ENCODE data around the gene SACS. TPM values are rescaled to one million over a fixed set of nuclear protein-coding genes. Genes with fewer than 3 reads are reported as not detected.

SACS gene
- total RNA-seq, 2 experiments from 2014 or later = 17.7 to 20.8 TPM

DNA sequence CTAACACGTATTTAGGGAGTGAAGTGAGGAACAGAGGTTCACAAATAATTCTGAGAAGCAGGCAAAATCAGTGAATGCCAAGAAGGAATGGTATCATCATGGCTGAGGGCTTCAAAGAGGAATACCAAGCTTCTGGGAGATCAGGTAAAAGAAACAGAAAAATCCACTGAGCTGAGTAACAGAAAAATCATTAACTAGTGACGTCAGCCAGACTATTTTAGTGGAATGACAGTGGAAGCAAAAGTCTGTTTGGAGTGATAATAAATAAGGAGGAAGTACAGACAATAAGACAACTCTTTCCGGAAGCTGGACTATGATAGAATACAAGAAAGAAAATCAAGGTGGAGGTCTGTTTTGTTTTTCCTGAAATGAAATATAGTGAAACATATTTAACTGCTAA lies 83.5 kb downstream of the SACS start:
- ChIA-PET CTCF (no interaction called here), POLR2A (no interaction called here)
- no peaks in the 10 kb centered on the region for H3K4me1 Mint-ChIP-seq
- H3K9me3 Mint-ChIP-seq = no peaks in the 10 kb centered on the region
- no peak overlapping the region for H3K27ac Mint-ChIP-seq
- DNase-seq = no peak
- no peak overlapping the region for H3K4me3 Mint-ChIP-seq
- H3K27me3 Mint-ChIP-seq = no peaks in the 10 kb centered on the region
- H3K36me3 Mint-ChIP-seq (ENCODE audit: low read depth) = peaks cover 80% of the 10 kb centered on the region

DNA sequence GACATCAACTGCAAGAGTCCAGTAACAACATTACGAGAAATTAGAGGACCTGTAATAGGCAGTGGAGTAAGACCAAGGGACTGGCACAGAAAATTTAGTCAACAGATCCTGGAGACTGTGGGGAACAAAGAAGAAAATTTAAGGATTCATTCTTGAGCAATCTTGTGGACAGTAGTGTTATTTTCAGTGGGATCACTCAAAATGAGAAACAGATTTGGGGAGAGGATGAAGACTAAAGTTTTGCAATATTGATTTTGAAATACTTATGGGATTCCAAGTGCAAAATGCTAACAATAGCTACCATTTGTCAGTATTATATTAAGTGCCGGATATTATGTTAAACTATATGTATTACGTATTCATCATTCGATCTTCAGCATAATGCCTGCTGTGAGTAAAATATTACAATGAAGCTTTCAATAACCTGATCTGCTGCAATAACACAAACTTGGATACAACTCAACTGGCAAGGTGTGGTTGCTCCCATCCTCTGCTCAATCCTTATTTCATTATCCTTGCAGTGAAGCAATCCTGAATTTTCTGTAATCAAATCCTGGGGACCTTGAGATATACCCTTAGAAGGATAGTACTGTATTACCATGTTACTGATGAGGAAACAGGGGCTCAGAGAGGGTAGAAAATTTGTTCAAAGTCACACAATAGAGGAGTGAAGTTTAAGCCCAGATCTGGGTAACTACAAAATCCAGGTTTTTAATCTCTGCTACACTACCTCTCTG lies 84.2 kb downstream of the SACS start:
- no peaks in the 10 kb centered on the region for H3K4me1 Mint-ChIP-seq
- ChIA-PET POLR2A (no interaction called here), CTCF (no interaction called here)
- H3K27me3 Mint-ChIP-seq = no peaks in the 10 kb centered on the region
- H3K27ac Mint-ChIP-seq = no peak overlapping the region
- H3K9me3 Mint-ChIP-seq = no peaks in the 10 kb centered on the region
- no peak for DNase-seq
- peaks cover 79% of the 10 kb centered on the region for H3K36me3 Mint-ChIP-seq (ENCODE audit: low read depth)
- no peak overlapping the region for H3K4me3 Mint-ChIP-seq

DNA sequence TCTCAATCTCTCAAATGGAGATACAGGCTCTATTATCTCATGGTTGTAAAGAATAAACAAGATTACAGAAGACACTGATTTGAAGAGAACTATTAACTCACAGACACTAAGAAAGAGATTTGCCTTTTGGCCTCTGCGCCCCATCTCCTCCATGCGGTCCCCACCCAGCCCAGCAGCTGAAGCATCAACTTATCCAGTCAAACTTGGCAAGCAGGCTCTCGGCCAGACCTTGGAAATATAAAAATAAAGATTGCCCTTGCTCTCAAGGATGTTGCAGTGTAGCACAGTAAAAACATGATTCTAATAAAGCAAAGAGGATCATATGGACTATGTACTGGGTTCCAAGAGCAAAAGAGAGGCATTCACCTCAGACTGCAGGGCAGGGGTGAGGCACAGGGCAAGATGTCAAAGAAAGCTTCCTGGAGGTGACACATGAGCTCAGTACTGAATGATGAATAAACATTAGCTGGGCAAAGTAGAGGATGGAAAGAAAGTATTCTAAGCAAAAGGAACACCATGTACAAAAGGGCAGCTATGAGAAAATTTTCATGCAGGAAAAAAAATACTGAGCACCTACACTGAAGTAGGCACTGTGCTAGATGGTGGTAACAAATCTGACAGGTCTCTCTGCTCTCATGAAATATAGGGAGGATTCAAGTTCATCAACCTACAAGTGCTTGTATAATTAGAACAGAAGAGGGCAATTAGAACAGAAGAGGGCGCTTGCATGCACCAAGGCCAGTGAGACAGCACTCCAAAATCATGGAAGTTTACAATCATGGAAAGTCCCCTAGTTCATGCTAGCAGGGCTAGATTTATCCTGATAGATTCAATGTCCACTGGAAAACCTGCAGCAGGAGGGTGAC lies 85.0 kb downstream of the SACS start:
- POLR2A ChIA-PET = no interaction called here
- CTCF ChIA-PET = no interaction called here
- H3K36me3 Mint-ChIP-seq (ENCODE audit: low read depth) = peaks cover 81% of the 10 kb centered on the region
- no peak overlapping the region for H3K27ac Mint-ChIP-seq
- DNase-seq = no peak
- no peak overlapping the region for H3K4me3 Mint-ChIP-seq
- no peaks in the 10 kb centered on the region for H3K9me3 Mint-ChIP-seq
- no peaks in the 10 kb centered on the region for H3K27me3 Mint-ChIP-seq
- H3K4me1 Mint-ChIP-seq = no peaks in the 10 kb centered on the region

DNA sequence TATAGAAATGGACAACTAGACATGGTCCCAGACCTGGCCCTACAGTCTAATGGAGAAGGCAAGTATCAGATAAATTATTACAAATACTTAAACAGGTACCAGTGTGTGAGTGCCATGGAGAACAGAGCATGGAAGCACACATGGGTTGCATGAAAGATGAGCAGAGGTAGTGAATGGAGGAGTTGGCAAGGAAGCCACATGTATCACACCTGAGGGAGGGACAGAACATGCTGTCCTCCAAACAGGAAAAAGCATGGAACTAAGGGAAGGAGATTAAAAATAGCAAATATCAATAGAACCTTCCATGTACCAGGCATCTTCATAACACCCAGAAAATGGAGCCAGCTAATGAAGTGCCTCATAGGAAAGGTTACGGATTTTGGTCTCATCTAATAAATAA lies 85.9 kb downstream of the SACS start:
- no peaks in the 10 kb centered on the region for H3K27me3 Mint-ChIP-seq
- no peaks in the 10 kb centered on the region for H3K9me3 Mint-ChIP-seq
- CTCF ChIA-PET = no interaction called here
- H3K4me3 Mint-ChIP-seq = no peak overlapping the region
- no peaks in the 10 kb centered on the region for H3K4me1 Mint-ChIP-seq
- peaks cover 80% of the 10 kb centered on the region for H3K36me3 Mint-ChIP-seq (ENCODE audit: low read depth)
- no peak for DNase-seq
- POLR2A ChIA-PET = no interaction called here
- no peak overlapping the region for H3K27ac Mint-ChIP-seq

DNA sequence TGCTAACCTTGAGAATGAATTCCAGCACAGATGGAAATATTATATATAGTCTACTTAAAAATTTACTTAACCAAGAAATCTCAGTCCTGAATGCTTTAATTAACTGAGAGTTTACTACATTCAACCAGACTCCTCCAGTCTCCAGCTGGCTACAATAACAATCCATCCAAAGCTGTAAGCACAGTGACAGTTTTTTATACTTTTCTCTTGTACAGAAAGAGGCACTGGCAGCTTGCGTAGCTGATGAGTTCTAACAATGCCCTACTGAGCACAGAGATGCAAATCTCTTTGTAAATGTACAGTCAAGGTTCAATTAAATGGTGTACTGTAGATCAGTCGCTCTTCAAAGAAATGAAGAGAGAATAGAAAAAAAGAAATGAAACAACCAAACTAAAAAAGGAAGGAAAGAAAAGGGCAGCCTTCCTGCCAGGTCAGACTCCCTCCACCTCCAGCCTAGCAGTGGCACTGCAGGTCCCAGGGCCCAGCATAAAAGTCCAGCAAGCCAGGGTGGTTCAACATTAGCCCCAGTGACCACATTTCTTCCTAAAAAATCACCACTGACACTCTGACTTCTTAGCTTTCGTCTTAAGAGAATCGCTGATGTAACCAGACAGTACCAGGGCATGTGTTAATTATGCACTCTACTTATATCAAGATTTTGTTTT lies 88.4 kb downstream of the SACS start:
- no peak overlapping the region for H3K27ac Mint-ChIP-seq

DNA sequence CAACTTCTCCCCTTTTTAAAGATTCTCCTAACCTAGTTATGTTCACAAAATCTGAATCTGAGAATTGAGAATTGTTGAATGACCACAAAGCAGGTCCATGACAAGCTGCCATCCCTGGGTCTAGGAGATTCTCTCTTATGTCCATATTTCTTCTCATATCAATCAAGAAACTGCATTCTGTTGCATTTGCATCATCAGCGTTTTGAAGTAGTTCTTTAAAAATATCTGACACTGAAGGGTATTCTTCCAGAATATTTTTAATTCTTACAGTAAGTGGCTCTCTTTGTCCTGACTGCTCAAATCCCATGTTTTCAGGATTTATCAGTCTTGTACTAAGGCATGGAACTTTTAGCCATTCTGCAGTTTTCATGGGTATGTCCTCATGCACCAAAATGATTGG lies 94.3 kb downstream of the SACS start:
- CTCF ChIA-PET = no interaction called here
- POLR2A ChIA-PET = no interaction called here
- H3K4me1 Mint-ChIP-seq = no peaks in the 10 kb centered on the region
- H3K36me3 Mint-ChIP-seq (ENCODE audit: low read depth) = peaks cover 66% of the 10 kb centered on the region
- no peak overlapping the region for H3K4me3 Mint-ChIP-seq
- H3K27ac Mint-ChIP-seq = no peak overlapping the region
- peaks cover 35% of the 10 kb centered on the region for H3K9me3 Mint-ChIP-seq
- no peaks in the 10 kb centered on the region for H3K27me3 Mint-ChIP-seq
- DNase-seq = no peak

More for the DNA sequence above, 88.4 kb downstream of the SACS start:
- peaks cover 78% of the 10 kb centered on the region for H3K36me3 Mint-ChIP-seq (ENCODE audit: low read depth)
- no peaks in the 10 kb centered on the region for H3K27me3 Mint-ChIP-seq
- CTCF ChIA-PET = no interaction called here
- DNase-seq = no peak
- H3K9me3 Mint-ChIP-seq = peaks cover 6% of the 10 kb centered on the region
- H3K4me3 Mint-ChIP-seq = no peak overlapping the region
- no peaks in the 10 kb centered on the region for H3K4me1 Mint-ChIP-seq
- POLR2A ChIA-PET = no interaction called here

DNA sequence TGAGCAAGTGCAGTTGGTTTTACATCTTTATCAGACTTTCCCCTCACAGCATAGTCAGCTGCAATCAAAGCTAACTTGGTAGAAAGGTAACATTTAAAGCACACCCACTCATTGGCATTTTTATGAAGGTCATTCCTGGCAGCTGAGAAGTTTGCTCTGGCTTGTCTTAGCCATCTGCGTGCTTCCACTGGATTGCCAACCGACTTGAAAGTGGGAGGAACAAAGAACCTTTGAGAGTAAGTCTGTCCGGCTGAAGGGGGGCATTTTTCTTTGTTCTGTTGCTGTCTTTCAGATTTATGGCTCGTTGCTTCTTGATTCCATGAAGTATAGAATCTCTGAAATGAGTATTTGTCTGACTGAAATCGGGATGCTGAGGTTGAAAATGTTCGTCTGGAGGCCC lies 103.1 kb downstream of the SACS start:
- CTCF ChIA-PET = interaction anchor here (0.9 kb wide), 1 partner anchor 10 kb away, joined by 3 read pairs; no protein-coding TSS in a partner anchor
- H3K4me1 Mint-ChIP-seq = no peaks in the 10 kb centered on the region
- peaks cover 13% of the 10 kb centered on the region for H3K9me3 Mint-ChIP-seq
- H3K36me3 Mint-ChIP-seq (ENCODE audit: low read depth) = peaks cover 11% of the 10 kb centered on the region
- no peak overlapping the region for H3K4me3 Mint-ChIP-seq
- no peak for DNase-seq
- no peak overlapping the region for H3K27ac Mint-ChIP-seq
- H3K27me3 Mint-ChIP-seq = no peaks in the 10 kb centered on the region
- POLR2A ChIA-PET = no interaction called here

DNA sequence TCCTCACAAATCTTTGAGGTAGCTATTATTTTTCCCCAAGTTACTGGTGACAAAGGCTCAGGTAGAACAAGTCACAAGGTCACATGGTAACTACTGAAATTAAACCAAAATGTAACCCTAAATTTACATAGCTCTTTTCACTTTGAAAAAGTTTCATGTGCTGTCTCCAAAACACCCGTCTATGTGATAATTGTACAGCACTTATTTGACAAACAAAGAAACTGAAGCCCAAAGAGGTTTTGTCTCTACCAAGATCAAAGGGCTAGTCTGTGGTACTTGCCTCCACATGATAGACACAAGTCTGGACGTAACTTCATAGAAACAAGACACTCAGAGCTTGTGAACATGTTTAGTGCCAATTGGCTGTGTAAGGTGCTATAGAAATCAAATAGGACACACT lies 108.3 kb downstream of the SACS start:
- no peak overlapping the region for H3K4me3 Mint-ChIP-seq
- peaks cover 23% of the 10 kb centered on the region for H3K4me1 Mint-ChIP-seq
- no peaks in the 10 kb centered on the region for H3K36me3 Mint-ChIP-seq (ENCODE audit: low read depth)
- H3K9me3 Mint-ChIP-seq = no peaks in the 10 kb centered on the region
- H3K27me3 Mint-ChIP-seq = peaks cover 10% of the 10 kb centered on the region
- POLR2A ChIA-PET = no interaction called here
- H3K27ac Mint-ChIP-seq = no peak overlapping the region
- CTCF ChIA-PET = no interaction called here
- no peak for DNase-seq

DNA sequence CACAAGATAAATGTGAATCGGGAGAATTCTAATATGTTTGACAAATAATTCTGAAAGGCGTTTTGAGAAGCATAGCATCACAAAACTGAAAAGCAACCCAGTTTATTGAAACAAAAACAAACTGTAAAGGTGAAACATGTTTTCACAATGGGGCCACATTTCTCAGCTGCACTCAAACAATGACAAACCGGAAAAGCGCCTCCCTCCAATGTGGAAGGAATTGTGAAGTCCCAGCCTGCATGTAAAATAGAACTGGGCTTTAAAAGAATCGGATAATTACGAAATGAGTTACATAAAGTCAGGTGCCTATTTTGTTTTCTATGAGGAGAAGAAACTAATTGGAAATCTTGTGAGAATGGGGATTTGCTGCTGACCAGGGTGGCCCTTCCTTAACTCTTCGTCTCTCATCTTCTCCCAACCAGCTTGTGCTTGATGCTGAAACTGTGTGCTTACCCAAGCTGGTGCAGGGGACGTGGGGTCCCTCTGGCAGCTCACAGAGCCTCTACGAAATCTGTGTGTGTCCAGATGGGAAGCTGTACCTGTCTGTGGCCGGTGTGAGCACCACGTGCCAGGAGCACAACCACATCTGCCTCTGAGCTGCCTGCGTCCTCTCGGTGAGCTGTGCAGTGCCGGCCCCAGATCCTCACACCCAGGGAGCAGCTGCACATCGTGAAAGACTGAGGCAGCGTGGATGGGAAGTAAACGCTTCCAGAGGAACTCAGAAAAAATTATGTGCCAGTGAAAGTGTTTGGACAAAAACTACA lies 109.4 kb downstream of the SACS start:
- Mint-ChIP-seq H3K36me3 (ENCODE audit: low read depth) (no peaks in the 10 kb centered on the region), H3K4me1 (peaks cover 29% of the 10 kb centered on the region), H3K27me3 (peaks cover 15% of the 10 kb centered on the region), H3K9me3 (no peaks in the 10 kb centered on the region), H3K4me3 (no peak overlapping the region), H3K27ac (no peak overlapping the region)
- ChIA-PET CTCF (no interaction called here), POLR2A (no interaction called here)
- DNase-seq = no peak

DNA sequence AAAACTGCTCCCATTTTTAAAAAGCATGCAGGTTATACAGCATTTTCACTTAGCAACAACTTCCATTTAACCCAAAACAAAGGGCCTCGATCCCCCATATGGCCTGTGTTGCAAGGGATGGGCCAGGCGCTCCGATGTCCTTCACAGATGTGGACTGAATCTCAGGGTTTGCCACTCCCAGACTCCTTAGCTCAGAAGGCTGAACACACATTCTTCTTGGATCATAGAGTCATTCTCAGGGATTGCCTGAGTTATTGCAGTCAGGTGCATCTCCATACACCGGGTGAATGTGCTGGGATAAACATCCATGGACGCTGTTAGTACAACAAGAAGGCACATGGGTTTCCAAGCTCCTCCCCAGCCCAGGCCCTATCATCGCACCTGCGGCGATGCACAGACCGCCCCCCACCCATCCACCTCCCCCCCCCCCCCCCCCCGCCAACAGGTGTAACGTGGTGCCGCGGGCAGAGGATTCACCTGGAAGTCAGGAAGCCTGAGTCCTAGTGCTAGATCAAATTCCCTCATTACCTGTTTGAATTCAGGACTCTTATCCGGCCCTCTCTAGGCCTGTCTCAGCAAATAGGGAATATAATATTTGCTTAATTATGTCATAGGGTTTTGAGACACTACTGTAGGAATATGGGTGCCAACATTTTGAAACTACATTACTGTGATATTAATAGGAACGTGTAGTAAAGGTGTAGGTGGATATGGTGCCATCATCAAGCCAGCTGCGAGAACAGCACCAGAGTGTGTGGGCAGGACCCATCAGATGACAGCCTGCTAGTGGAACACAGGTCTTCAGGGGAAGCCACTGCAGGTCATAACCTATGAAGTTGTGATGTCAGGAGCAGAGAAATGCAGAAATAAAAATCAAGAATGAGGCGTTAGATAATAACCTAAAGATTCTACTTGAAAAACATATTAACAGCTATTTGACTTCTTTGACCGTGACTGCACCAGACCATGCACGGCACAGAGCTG lies 110.9 kb downstream of the SACS start:
- no peak for DNase-seq
- Mint-ChIP-seq H3K27me3 (peaks cover 19% of the 10 kb centered on the region), H3K9me3 (no peaks in the 10 kb centered on the region), H3K27ac (no peak overlapping the region), H3K4me3 (no peak overlapping the region), H3K4me1 (peaks cover 30% of the 10 kb centered on the region), H3K36me3 (ENCODE audit: low read depth) (no peaks in the 10 kb centered on the region)
- CTCF ChIA-PET = no interaction called here
- POLR2A ChIA-PET = no interaction called here

DNA sequence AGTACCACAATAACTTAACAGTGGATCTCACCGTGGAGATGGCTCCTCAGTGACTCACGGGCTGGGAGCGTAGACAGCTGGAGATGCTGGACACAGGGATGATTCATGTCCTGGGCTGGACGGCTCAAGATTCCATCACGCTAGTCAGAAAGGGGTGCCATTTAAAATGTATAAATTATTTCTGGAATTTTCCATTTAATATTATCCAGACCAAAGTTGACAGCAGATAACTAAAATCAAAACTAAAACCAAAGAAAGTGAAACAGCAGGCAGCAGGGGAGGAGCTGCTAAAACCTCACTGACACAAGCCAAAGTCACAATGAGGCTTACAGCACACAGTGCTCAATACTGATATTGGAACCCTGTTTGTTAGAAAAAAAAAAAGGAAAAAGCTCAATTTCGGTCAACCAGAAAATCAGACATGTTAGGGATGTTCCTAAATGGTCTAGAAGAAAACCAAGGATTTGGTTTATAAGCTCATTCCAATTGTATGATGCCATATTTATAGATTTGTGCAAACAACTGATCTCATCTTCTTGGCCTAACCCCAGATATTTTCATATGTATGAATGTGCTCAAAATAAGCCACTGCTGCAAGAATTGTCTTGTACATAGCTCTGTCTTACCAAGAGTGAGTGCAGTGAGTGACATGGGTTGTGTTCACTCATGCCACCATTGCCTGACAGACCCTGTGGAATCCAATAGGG lies 111.8 kb downstream of the SACS start:
- H3K4me3 Mint-ChIP-seq = peak overlapping the region; percentile 79
- no peaks in the 10 kb centered on the region for H3K36me3 Mint-ChIP-seq (ENCODE audit: low read depth)
- peak; percentile 20 for DNase-seq
- ChIA-PET CTCF (interaction anchor here (0.9 kb wide), 1 partner anchor 145 kb away, joined by 3 read pairs; no protein-coding TSS in a partner anchor), POLR2A (no interaction called here)
- no peak overlapping the region for H3K27ac Mint-ChIP-seq
- H3K27me3 Mint-ChIP-seq = peaks cover 19% of the 10 kb centered on the region
- H3K4me1 Mint-ChIP-seq = peaks cover 30% of the 10 kb centered on the region
- H3K9me3 Mint-ChIP-seq = no peaks in the 10 kb centered on the region

Data from activated CD4-positive, alpha-beta memory T cell treated with anti-CD3 and anti-CD28 coated beads, Interleukin-2, amount 10 ng/mL, durations not matched to agents 7 days and 5 days (primary cell).